NK-92 (cell line): ENCODE results near the gene EEF1A2.
"Not testable (repeated sequence)": the region's sequence is repeated elsewhere in the genome, so short reads cannot be mapped to it uniquely, and the experiment has no call there.

Experiments used
- DNase-seq: peaks from one replicate; lab custom pipeline; 2025; ENCODE audit not compliant: unreplicated experiment; lab: John Stamatoyannopoulos, UW

The EEF1A2 gene

DNA sequence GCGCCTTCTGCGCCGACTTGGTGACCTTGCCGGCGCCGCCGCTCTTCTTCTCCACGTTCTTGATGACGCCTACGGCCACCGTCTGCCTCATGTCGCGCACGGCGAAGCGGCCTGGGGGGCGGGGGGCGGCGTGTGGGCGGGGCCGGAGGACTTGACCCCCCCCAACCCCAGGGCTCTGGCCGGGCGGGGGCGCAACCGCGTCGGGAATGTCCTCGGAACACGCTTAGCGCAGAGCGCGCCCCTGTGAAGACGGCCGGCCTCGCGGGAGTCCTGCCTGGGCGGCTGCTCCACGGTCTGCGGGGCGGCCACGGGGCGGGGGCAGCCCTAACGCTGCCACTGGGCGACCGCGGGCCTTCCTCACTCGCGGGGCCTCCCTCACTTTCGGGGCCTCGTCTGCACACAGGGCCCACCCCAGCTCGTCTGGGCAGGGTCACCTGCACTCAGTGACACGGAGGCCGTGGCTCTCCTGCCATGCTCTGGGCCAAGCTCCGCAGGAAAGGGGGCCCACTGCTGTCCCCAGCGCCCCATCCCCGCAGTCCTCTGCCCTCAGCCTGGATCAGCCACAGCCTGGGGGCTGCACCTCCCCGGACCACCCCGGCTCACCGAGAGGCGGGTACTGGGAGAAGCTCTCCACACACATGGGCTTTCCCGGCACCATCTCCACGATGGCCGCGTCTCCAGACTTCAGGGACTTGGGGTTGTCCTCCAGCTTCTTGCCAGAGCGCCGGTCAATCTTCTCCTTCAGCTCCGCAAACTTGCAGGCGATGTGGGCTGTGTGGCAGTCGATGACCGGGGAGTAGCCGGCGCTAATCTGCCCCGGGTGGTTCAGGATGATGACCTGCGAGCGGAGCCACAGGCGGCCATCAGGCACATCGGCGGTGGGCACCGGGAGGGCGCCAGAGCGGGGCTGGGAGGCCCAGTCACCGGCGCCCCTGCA is 10.3 kb downstream of the EEF1A2 start:
- no peak for DNase-seq

- no peak for DNase-seq
Observed at GRCh38 chr20:63487781-63488241, 11.1 kb downstream of the EEF1A2 start.

GRCh38 chr20:63487116-63487764 is 11.6 kb downstream of the EEF1A2 start:
- no peak for DNase-seq

GRCh38 chr20:63486300-63486855 is 12.5 kb downstream of the EEF1A2 start:
- DNase-seq, result no peak

GRCh38 chr20:63484651-63485403 is 14.1 kb downstream of the EEF1A2 start:
- no peak for DNase-seq

- no peak for DNase-seq
Observed at GRCh38 chr20:63484236-63484635, 14.6 kb downstream of the EEF1A2 start.

GRCh38 chr20:63483834-63484233 is 15.0 kb downstream of the EEF1A2 start:
- DNase-seq, result no peak

- DNase-seq, result no peak
Observed at GRCh38 chr20:63482021-63482587, 16.8 kb downstream of the EEF1A2 start.

DNA sequence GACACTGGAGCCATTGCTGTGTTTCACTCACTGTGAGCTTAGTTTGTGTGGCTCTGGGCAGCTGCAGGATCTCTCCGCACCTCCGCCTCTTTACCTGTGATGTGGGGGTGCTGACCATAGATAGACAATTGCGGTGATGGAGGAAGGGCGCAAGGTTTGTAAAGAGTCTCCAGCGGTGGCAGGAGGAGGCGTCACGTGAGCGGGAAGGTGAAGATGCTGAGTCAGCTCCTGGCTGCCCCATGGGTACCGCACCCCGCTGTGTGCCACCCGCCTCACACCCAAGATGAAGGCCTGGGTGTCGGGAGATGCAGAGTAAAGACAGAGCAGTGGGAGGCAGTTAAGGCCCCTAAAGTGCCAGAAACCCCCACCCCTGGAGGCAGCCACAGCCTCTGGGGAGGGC is 17.4 kb downstream of the EEF1A2 start:
- DNase-seq, result no peak

DNA sequence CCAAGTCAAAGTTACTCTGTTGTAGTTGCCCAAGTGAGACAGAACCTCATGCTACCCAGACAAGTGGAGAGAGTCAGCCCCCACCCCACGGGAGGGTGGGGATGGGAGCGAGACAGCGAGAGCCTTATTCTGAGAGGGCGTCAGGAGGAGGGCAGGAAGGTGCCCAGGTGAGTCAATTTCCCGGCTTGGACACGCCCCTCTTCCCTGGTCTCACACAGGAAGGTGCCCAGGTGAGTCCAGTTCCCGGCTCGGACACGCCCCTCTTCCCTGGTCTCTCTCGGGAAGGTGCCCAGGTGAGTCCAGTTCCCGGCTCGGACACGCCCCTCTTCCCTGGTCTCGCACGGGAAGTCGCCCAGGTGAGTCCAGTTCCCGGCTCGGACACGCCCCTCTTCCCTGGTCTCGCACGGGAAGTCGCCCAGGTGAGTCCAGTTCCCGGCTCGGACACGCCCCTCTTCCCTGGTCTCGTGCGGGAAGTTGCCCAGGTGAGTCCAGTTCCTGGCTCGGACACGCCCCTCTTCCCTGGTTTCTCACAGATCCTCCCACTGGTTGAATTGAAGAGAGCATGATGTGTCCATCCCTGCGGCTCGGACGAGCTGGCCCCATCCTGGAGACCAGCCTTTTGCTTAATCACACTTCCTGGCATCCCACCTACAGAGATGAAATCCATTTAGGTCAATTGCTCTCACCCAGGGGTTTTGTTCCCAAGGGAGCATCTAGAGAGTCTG is 19.0 kb downstream of the EEF1A2 start:
- not testable (repeated sequence) for DNase-seq

DNA sequence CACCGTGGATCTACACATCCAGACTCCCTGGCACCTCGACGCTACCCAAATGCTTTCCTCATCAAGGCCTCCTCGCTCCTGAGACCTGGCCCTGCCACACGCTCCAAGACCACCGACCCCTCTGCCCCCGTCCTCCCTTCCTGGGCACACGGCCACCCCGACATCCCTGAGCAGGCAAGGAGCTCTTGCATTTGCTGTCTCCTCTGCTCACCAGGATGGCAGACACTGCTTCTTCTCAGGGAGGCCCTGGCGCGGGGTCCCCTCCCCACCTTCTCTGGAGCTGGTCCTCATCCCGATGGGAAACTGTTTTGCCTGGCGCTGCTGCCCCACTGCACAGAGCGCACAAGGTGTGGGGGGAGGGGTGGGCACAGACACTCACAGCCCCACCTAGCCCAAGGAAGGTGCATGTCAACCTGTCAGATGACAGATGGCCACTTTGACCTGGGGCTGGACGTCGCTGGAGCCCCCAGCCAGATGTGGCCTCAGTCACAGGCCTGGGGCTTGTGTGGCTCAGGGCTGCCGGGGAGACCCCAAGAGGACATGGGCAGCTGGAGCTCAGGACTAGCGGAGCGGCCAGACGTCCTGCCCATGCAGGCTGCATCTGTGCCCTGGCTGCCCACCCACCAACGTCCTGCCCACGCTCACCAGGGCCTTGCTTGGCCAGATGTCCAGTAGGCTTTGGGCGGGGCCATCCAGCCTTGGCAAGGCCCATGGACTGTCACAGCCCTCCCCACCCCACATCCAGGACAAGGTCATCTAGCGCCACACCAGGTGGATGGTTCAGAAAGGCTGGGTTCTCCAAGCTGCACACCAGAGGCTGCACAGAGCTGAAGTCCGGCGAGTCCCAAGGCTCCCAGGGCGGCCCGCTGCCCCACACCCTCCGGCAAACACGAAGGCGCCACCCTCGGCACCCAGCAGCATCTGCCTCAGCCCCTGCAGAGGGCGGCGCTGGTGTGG is 20.3 kb downstream of the EEF1A2 start:
- DNase-seq, result no peak

GRCh38 chr20:63477944-63478343 is 20.9 kb downstream of the EEF1A2 start:
- no peak for DNase-seq

DNA sequence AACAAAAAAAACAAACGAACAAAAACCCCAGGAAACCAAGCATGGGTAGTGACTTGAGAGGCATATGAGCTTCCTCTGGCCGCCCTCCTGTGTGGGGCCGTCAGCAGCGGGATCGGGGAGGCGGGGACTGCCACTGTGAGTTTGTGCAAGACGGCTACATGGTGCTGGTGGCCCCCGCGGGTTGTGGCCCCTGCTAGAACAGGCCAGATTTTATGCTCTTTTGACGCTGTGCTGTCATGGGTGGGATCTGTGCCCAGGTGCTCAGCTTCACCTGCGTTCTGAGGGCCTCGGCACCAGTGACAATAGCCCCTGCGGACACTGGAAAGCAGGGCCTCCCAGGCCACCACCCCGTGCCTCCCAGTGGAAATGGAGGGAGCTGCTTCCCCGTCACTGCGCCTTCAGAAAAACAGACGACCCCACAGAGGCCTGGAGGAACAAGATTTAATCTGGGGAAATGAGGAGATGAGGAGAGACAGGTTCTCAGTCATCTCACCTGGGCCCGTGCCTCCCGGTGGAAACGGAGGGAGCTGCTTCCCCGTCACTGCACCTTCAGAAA is 21.7 kb downstream of the EEF1A2 start:
- DNase-seq, result no peak

DNA sequence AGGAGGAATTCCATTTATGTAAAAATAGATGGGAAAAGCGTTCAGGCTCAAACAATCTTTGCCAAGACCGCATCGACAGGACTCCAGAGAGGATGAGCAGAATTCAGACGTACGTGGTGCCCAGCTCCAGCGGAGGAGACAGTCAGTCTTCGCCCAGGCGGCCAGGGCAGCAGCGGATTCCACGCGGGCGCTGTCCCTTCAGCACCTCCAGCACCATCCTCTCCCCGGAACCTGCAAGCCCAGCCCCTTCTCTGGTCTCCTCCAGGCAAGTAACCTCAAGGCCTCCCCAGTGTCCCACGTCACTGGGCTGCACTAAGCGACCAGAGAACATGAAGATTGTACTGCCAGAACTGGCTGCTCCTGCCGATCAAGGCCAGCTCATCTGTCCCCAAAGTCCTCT is 23.7 kb downstream of the EEF1A2 start:
- no peak for DNase-seq

DNA sequence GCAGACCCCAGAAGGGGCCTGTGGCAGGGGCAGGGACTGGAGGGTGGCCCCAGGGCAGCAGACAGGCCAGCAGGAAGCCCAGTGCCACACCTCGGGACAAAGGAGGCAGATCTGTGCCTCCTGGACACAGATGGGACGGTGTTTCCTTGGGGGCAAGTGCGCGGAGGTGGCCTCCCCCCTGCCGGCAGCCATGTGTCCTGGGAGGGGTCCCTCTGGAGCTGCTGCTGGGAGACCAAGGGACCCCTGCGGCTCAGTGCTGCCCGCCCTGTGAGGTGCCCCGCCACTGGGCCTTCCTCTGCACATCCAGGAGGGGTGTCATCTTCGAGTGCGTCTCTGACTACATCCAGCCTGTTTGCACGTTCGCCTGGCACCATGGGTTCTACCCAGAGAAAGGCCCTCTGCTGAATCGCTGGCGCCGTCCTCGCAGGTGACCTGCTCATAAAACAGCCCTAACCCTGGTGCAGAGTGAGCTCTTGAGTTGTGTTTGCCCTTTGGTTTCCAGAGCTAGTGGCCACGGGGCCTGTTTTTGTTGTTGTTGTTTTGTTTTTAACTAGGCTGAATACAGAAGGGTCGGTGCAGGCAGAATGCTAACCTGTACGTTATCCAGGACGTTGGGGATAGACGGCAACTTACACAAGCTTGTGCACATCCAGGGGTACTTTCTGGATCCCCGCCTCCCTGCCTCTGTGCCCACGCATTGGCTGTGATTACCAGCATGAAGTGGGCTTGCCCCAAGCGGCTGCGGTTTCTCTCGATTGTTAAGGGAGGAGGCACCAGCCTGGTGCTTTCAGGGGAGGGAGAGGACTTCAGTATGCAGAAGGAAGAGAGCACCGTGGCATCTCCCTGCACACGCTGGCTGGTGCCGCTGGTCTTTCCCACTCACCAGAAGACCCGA is 25.1 kb downstream of the EEF1A2 start:
- no peak for DNase-seq

DNA sequence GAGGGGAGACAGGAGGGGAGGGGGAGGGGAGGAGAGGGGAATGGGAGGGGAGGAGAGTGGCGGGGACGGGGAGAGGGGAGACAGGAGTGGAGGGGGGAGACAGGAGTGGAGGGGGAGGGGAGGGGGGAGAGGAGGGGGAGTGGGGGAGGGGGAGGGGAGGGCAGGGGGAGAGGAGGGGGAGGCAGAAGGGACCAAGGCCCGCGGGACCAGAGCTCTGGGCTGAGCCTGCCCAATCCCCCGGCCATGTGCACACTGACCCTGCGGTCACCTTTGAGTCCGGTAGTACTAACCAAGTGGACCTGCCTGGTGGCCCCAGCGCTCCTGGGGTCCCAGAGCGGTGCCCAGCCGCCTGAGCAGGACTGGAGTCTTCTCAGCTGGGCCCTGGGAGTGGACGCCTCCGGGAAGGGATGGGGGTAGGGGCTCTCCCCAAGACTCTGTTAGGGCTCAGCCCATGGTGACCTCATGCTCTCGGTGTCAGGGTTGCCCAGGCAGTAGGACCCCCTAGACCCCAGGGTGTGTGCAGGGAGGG is 26.0 kb downstream of the EEF1A2 start:
- DNase-seq, result no peak

DNA sequence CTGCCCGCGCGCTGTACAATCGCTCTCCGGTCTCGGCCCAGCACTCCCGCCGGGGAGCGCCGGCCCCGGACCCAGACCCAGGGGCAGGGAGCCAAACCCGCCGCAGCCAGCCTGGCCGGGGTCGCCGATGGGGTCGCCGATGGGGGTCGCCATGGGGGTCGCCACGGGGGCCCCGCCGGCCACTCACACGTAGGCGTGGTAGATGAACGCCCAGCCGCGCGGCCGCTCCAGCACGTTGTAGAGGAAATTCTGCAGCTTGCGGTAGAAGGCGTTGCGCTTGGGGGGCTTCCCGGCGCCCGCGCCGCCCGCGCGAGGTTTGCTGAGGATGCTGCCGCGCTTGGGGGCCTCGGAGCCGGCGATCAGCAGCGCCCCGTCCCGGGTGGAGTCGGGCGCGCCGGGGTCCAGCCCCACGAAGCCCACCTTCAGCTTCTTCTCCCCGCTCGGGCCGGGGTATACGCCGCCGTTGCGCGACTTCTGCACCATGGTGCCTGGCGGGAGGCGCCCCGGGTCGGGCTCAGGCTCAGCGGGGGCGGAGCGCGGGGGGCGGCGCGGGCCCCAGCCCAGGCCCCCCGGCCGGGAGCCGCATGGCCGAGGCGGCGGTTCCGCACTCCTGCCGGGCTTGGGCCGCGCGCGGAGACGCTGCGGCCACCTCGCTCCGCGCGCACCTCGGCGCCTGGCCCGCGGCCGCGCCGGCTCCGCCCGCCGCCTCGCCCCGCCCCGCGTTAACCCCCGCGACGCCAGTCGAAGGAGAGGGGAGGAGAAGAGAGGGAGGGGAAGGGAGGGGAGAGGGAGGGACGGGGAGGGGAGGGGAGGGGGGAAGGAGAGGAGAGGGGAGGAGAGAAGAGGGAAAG is 26.7 kb downstream of the EEF1A2 start, which contains the start of gene KCNQ2:
TSS of gene KCNQ2 (minus strand) at position 675 of the 851 bp plus-strand sequence. CDS start at position 483, 192 bp downstream.
- no peak for DNase-seq
